Measurements from ENCODE around the gene C1orf94. TPM values are rescaled to one million over a fixed set of nuclear protein-coding genes. Genes with fewer than 3 reads are reported as not detected.

The C1orf94 gene
- total RNA-seq, 1 donor from 2014 or later: not detected

GRCh38 chr1:34237151-34237815 is 60.6 kb downstream of the C1orf94 start:
- intact Hi-C loops (cut with micrococcal nuclease): no loop called here
- H3K27ac Mint-ChIP-seq: no peak overlapping the region
- no peaks in the 10 kb centered on the region for H3K36me3 Mint-ChIP-seq (ENCODE audit: low read depth)
- no peak overlapping the region for H3K4me3 Mint-ChIP-seq
- H3K9me3 Mint-ChIP-seq: no peaks in the 10 kb centered on the region
- DNase-seq (ENCODE audit: low spot score): no peak
- no peaks in the 10 kb centered on the region for H3K27me3 Mint-ChIP-seq (ENCODE audit: insufficient read depth)
- no peaks in the 10 kb centered on the region for H3K4me1 Mint-ChIP-seq (ENCODE audit: low read depth)

- H3K27ac Mint-ChIP-seq: no peak overlapping the region
- no peaks in the 10 kb centered on the region for H3K4me1 Mint-ChIP-seq (ENCODE audit: low read depth)
- intact Hi-C loops (cut with micrococcal nuclease): no loop called here
- peaks cover 8% of the 10 kb centered on the region for H3K27me3 Mint-ChIP-seq (ENCODE audit: insufficient read depth)
- H3K9me3 Mint-ChIP-seq: no peaks in the 10 kb centered on the region
- no peaks in the 10 kb centered on the region for H3K36me3 Mint-ChIP-seq (ENCODE audit: low read depth)
- DNase-seq (ENCODE audit: low spot score): no peak
- H3K4me3 Mint-ChIP-seq: no peak overlapping the region
These were observed 69.3 kb downstream of the C1orf94 start for GRCh38 chr1:34245967-34246366.

DNA sequence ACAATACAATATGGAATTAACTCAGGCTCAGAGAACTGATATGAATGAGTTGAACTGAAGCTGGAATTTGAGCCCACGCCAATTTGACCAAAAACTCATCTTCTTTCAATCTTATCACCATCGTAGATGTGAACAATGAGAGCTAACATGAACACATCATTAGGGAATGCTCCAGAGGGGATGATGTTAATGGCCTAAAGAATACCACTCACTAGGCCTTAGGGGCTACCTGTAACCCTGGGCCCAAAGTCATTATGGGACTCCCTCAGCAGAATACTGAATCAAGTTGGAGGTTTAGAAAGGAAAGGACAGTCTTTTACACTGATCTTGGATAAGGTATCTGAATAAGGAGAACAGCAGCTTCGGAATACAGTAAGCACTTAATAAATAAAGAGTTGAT is 73.6 kb downstream of the C1orf94 start:
- Mint-ChIP-seq H3K4me3 (no peak overlapping the region), H3K4me1 (ENCODE audit: low read depth) (no peaks in the 10 kb centered on the region), H3K9me3 (no peaks in the 10 kb centered on the region), H3K36me3 (ENCODE audit: low read depth) (no peaks in the 10 kb centered on the region), H3K27ac (no peak overlapping the region), H3K27me3 (ENCODE audit: insufficient read depth) (peaks cover 6% of the 10 kb centered on the region)
- DNase-seq (ENCODE audit: low spot score): no peak
- intact Hi-C loops (cut with micrococcal nuclease): no loop called here

GRCh38 chr1:34262023-34262853 is 85.5 kb downstream of the C1orf94 start:
- Mint-ChIP-seq H3K27me3 (ENCODE audit: insufficient read depth) (peaks cover 2% of the 10 kb centered on the region), H3K36me3 (ENCODE audit: low read depth) (no peaks in the 10 kb centered on the region), H3K27ac (no peak overlapping the region), H3K4me1 (ENCODE audit: low read depth) (no peaks in the 10 kb centered on the region), H3K9me3 (no peaks in the 10 kb centered on the region), H3K4me3 (no peak overlapping the region)
- intact Hi-C loops (cut with micrococcal nuclease): no loop called here
- no peak for DNase-seq (ENCODE audit: low spot score)

GRCh38 chr1:34262921-34263320 is 86.2 kb downstream of the C1orf94 start:
- DNase-seq (ENCODE audit: low spot score): no peak
- intact Hi-C loops (cut with micrococcal nuclease): no loop called here
- no peaks in the 10 kb centered on the region for H3K36me3 Mint-ChIP-seq (ENCODE audit: low read depth)
- no peaks in the 10 kb centered on the region for H3K4me1 Mint-ChIP-seq (ENCODE audit: low read depth)
- H3K9me3 Mint-ChIP-seq: no peaks in the 10 kb centered on the region
- peaks cover 2% of the 10 kb centered on the region for H3K27me3 Mint-ChIP-seq (ENCODE audit: insufficient read depth)
- H3K27ac Mint-ChIP-seq: no peak overlapping the region
- no peak overlapping the region for H3K4me3 Mint-ChIP-seq

DNA sequence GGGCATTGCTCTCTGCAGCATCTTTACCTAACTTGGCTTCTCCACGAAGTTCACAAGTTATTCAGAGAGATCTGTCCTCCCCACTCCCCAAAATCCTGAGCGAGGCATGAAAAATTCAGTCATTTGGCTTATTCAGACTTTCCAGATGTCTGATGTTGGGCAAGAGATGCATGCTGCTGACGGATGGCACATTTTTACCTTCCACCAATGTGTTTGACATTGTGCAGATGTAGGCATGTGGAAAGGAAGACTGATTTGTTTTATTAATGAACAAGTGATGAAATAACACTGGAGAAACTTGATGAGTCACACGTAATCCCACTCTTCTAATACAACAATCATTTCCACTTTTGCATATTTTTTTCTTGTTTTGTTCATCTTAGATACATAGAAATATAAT is 86.7 kb downstream of the C1orf94 start:
- H3K27ac Mint-ChIP-seq: no peak overlapping the region
- DNase-seq (ENCODE audit: low spot score): no peak
- intact Hi-C loops (cut with micrococcal nuclease): no loop called here
- no peaks in the 10 kb centered on the region for H3K4me1 Mint-ChIP-seq (ENCODE audit: low read depth)
- H3K9me3 Mint-ChIP-seq: no peaks in the 10 kb centered on the region
- H3K4me3 Mint-ChIP-seq: no peak overlapping the region
- H3K27me3 Mint-ChIP-seq (ENCODE audit: insufficient read depth): peaks cover 2% of the 10 kb centered on the region
- H3K36me3 Mint-ChIP-seq (ENCODE audit: low read depth): no peaks in the 10 kb centered on the region

- no peak overlapping the region for H3K27ac Mint-ChIP-seq
- DNase-seq (ENCODE audit: low spot score): no peak
- H3K27me3 Mint-ChIP-seq (ENCODE audit: insufficient read depth): peaks cover 2% of the 10 kb centered on the region
- no peaks in the 10 kb centered on the region for H3K4me1 Mint-ChIP-seq (ENCODE audit: low read depth)
- no peaks in the 10 kb centered on the region for H3K36me3 Mint-ChIP-seq (ENCODE audit: low read depth)
- no peaks in the 10 kb centered on the region for H3K9me3 Mint-ChIP-seq
- intact Hi-C loops (cut with micrococcal nuclease): no loop called here
- H3K4me3 Mint-ChIP-seq: no peak overlapping the region
These were observed 88.7 kb downstream of the C1orf94 start for GRCh38 chr1:34265396-34265795.

- no peak for DNase-seq (ENCODE audit: low spot score)
- Mint-ChIP-seq H3K27me3 (ENCODE audit: insufficient read depth) (peaks cover 2% of the 10 kb centered on the region), H3K9me3 (no peaks in the 10 kb centered on the region), H3K4me3 (no peak overlapping the region), H3K4me1 (ENCODE audit: low read depth) (no peaks in the 10 kb centered on the region), H3K27ac (no peak overlapping the region), H3K36me3 (ENCODE audit: low read depth) (no peaks in the 10 kb centered on the region)
- intact Hi-C loops (cut with micrococcal nuclease): no loop called here
These were observed 89.6 kb downstream of the C1orf94 start for GRCh38 chr1:34266127-34266951.

DNA sequence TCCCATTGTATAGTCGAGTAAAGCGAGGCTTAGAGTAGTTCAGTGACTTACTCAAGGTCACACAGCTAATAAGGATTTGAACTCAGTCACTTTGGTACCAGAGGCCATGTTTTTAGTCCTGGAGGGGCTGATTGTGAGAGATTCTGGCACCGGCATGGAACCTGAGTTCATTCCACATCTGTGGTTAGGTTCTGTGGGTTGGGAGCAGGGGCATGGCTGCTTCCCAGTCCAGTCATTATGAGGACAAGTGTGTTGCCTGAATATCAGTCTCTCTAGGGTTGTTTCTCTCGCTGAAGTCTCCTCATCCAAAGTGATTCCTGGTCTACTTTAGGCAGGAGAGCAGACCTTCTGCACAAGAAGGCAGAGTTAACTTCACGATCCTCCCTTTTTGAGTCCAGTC is 90.6 kb downstream of the C1orf94 start:
- Mint-ChIP-seq H3K4me1 (ENCODE audit: low read depth) (no peaks in the 10 kb centered on the region), H3K4me3 (no peak overlapping the region), H3K27ac (no peak overlapping the region), H3K27me3 (ENCODE audit: insufficient read depth) (peaks cover 2% of the 10 kb centered on the region), H3K9me3 (no peaks in the 10 kb centered on the region), H3K36me3 (ENCODE audit: low read depth) (no peaks in the 10 kb centered on the region)
- intact Hi-C loops (cut with micrococcal nuclease): no loop called here
- DNase-seq (ENCODE audit: low spot score): no peak

DNA sequence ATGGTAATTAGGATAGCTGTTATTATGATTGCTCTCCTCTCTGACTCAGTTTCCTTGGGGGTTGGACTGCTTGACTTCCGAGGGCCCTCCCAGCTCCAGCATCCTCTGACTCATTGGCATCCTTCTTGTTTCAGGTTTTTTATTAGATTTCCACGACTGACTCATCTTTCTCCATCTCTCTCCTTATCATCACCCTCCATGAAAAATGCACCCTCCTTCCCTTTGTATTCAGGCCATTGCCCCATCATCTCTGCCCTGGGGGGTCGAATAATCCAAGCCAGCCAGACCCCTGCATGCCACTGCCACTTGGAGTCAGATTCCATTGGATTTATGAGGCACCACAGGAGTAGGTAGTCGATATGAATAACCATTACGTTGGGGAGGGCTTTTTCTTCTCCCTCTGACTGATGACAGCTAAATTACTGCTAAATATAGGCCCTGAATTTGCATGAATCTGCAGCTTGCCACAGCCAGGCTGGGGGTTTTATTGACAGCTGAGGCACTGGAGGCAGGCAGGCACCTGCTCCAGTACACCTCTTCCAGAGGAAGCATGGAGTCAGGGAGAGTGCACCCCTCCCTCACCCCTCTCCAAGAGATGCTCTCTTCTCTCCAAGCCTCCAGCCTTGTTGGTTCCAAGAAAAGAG is 91.7 kb downstream of the C1orf94 start:
- peaks cover 2% of the 10 kb centered on the region for H3K27me3 Mint-ChIP-seq (ENCODE audit: insufficient read depth)
- H3K27ac Mint-ChIP-seq: no peak overlapping the region
- no peaks in the 10 kb centered on the region for H3K4me1 Mint-ChIP-seq (ENCODE audit: low read depth)
- H3K9me3 Mint-ChIP-seq: no peaks in the 10 kb centered on the region
- no peak for DNase-seq (ENCODE audit: low spot score)
- intact Hi-C loops (cut with micrococcal nuclease): no loop called here
- no peaks in the 10 kb centered on the region for H3K36me3 Mint-ChIP-seq (ENCODE audit: low read depth)
- no peak overlapping the region for H3K4me3 Mint-ChIP-seq

All from activated T-helper 1 cell treated with anti-CD3 and anti-CD28 coated beads, Interleukin-12 subunit alpha, Interleukin-12 subunit beta, Interleukin-2, Interleukin-4 antibody, amounts not matched to agents 30 ng/mL and 10 ng/mL and 1 ng/mL, durations not matched to agents 14 hours and 24 hours and 36 hours (primary cell).